Gastroesophageal sphincter (tissue), 4 donors: ENCODE measurements around the gene ZSWIM3. TPM values are rescaled to one million over a fixed set of nuclear protein-coding genes. Genes with fewer than 3 reads are reported as not detected.
A peak's percentile ranks its signal among the peaks of the same experiment; 100 is the strongest.
"Not testable (repeated sequence)": the region's sequence is repeated elsewhere in the genome, so short reads cannot be mapped to it uniquely, and the experiment has no call there.

Experiments
- ATAC-seq: fragments of 150-250 bp; one replicate; pipeline ENCODE4 v1.9.1; 2016; ENCODE audit warnings: mild to moderate bottlenecking, moderate library complexity
- H3K27ac ChIP-seq, 4 donors: fragments of 200-600 bp; sonication (generic) in 3 of 4; 1 replicate in 3 of 4; 2 replicates in 1 of 4; pipeline ENCODE4 v1.5.1; 2016 to 2019
- H3K27me3 ChIP-seq: fragments of 200-600 bp; sonication (generic); one replicate; pipeline ENCODE4 v1.5.1; 2019
- H3K36me3 ChIP-seq, 2 donors: fragments of 200-600 bp; sonication (generic); one replicate each; pipeline ENCODE4 v1.5.1; 2019; ENCODE audit warnings: control low read depth in 1 of 2
- H3K4me1 ChIP-seq, 3 donors: fragments of 200-600 bp; sonication (generic); 1 replicate in 2 of 3; 2 replicates in 1 of 3; pipeline ENCODE4 v1.5.1; 2016 to 2019; ENCODE audit warnings: control low read depth in 2 of 3
- H3K4me3 ChIP-seq, 2 donors: fragments of 200-600 bp; sonication (generic); one replicate each; pipeline ENCODE4 v1.5.1; 2019; ENCODE audit warnings: mild to moderate bottlenecking in 1 of 2, moderate library complexity in 1 of 2
- H3K9me3 ChIP-seq, 3 donors: fragments of 200-600 bp; sonication (generic); one replicate each; pipeline ENCODE4 v1.5.1; 2017 to 2019; ENCODE audit warnings: control low read depth in 2 of 3
- CTCF ChIP-seq, 4 experiments: fragments of 200-600 bp in 2 of 4; fragments of 450-650 bp in 2 of 4; sonication (generic) in 1 of 4; IDR thresholded peaks; one replicate each; pipeline ENCODE4 v1.5.1; 2017 to 2019; ENCODE audit warnings: antibody characterized with exemption in 4 of 4, mild to moderate bottlenecking in 2 of 4, moderate library complexity in 2 of 4
- EP300 ChIP-seq: sonication (generic); formaldehyde crosslinking; IDR thresholded peaks from one replicate; pipeline ENCODE4 v1.6.1; 2017; ENCODE audit warnings: antibody characterized with exemption, mild to moderate bottlenecking
- POLR2A ChIP-seq, 2 donors: fragments of 450-650 bp; IDR thresholded peaks; one replicate each; pipeline ENCODE4 v1.6.1; 2017; ENCODE audit warnings: antibody characterized with exemption in 2 of 2, mild to moderate bottlenecking in 2 of 2, moderate library complexity in 1 of 2
- POLR2AphosphoS5 ChIP-seq: sonication (generic); formaldehyde crosslinking; IDR thresholded peaks from one replicate; pipeline ENCODE4 v1.6.1; 2017; ENCODE audit warnings: antibody characterized with exemption
- WGBS, 2 donors: methylation state at CpG; one replicate each; pipeline ENCODE4 v1.1.5; 2018; ENCODE audit warnings: low coverage in 1 of 2; 5-methylcytosine and 5-hydroxymethylcytosine counted together
- total RNA-seq, 4 donors: library from RNA; depleted of rRNA; stranded (reverse); fragments of >200 nt; gene quantifications; one replicate each; pipeline ENCODE4 v1.1.0, GENCODE V29; 2016

ZSWIM3 gene
- total RNA-seq, 4 donors from 2014 or later: 2.8 to 5.0 (median 4.4) TPM

GRCh38 chr20:45866454-45866853 lies 9.0 kb downstream of the ZSWIM3 start:
- no peaks in the 10 kb centered on the region for H3K36me3 ChIP-seq
- no peak overlapping the region for H3K27ac ChIP-seq
- ATAC-seq: no peak
- H3K27me3 ChIP-seq: no peaks in the 10 kb centered on the region
- H3K4me3 ChIP-seq: no peak overlapping the region
- 96 to 100% methylated on average over 4 of the region's 5 CpGs for WGBS, 2 donors
- TF ChIP-seq POLR2AphosphoS5 (no peak), EP300 (no peak), CTCF (IDR thresholded peaks at IDR 0.05) (no peak), POLR2A (IDR thresholded peaks at IDR 0.05) (no peak)
- H3K9me3 ChIP-seq: no peaks in the 10 kb centered on the region
- peaks cover 0 to 15% (median 0%) of the 10 kb centered on the region in 3 donors for H3K4me1 ChIP-seq

- H3K4me1 ChIP-seq: peaks cover 0 to 15% (median 0%) of the 10 kb centered on the region in 3 donors
- 51 to 77% methylated on average over 2 to 6 of the region's 6 CpGs for WGBS, 2 donors
- no peaks in the 10 kb centered on the region for H3K27me3 ChIP-seq
- no peak for TF ChIP-seq POLR2AphosphoS5
- no peak for TF ChIP-seq EP300
- no peak for TF ChIP-seq CTCF (IDR thresholded peaks at IDR 0.05)
- no peak for TF ChIP-seq POLR2A (IDR thresholded peaks at IDR 0.05)
- no peak overlapping the region for H3K4me3 ChIP-seq
- H3K9me3 ChIP-seq: no peaks in the 10 kb centered on the region
- peak overlapping the region in 2 of 4 donors; percentile 1 to 29 for H3K27ac ChIP-seq
- peaks cover 0 to under 1% of the 10 kb centered on the region in 2 donors for H3K36me3 ChIP-seq
- no peak for ATAC-seq
Measured at GRCh38 chr20:45867136-45867818, 9.9 kb downstream of the ZSWIM3 start.

- peaks cover 0 to 15% (median 0%) of the 10 kb centered on the region in 3 donors for H3K4me1 ChIP-seq
- H3K4me3 ChIP-seq: no peak overlapping the region
- no peak for ATAC-seq
- TF ChIP-seq POLR2A (IDR thresholded peaks at IDR 0.05): no peak
- no peak for TF ChIP-seq EP300
- TF ChIP-seq POLR2AphosphoS5: no peak
- no peak for TF ChIP-seq CTCF (IDR thresholded peaks at IDR 0.05)
- H3K36me3 ChIP-seq: peaks cover 0 to 6% of the 10 kb centered on the region in 2 donors
- H3K9me3 ChIP-seq: no peaks in the 10 kb centered on the region
- no peaks in the 10 kb centered on the region for H3K27me3 ChIP-seq
- peak overlapping the region in 2 of 4 donors; percentile 1 to 29 for H3K27ac ChIP-seq
Measured at GRCh38 chr20:45867819-45868176, 10.4 kb downstream of the ZSWIM3 start.

- H3K4me3 ChIP-seq: no peak overlapping the region
- 85 to 94% methylated on average over 3 of the region's 4 CpGs for WGBS, 2 donors
- H3K27ac ChIP-seq: no peak overlapping the region
- no peaks in the 10 kb centered on the region for H3K9me3 ChIP-seq
- no peak for ATAC-seq
- no peak for TF ChIP-seq CTCF (IDR thresholded peaks at IDR 0.05)
- no peaks in the 10 kb centered on the region for H3K27me3 ChIP-seq
- peaks cover 0 to 21% of the 10 kb centered on the region in 2 donors for H3K36me3 ChIP-seq
- H3K4me1 ChIP-seq: peaks cover 0 to 7% (median 0%) of the 10 kb centered on the region in 3 donors
Measured at GRCh38 chr20:45872626-45873025, 15.2 kb downstream of the ZSWIM3 start.

GRCh38 chr20:45873409-45874103 lies 16.1 kb downstream of the ZSWIM3 start:
- no peak overlapping the region for H3K27ac ChIP-seq
- WGBS, 2 donors: 63 to 91% methylated on average over 1 of the region's 1 CpG
- ATAC-seq: no peak
- no peaks in the 10 kb centered on the region for H3K9me3 ChIP-seq
- TF ChIP-seq POLR2A (IDR thresholded peaks at IDR 0.05): no peak
- no peak for TF ChIP-seq EP300
- no peak for TF ChIP-seq CTCF (IDR thresholded peaks at IDR 0.05)
- no peak for TF ChIP-seq POLR2AphosphoS5
- H3K36me3 ChIP-seq: peaks cover 0 to 30% of the 10 kb centered on the region in 2 donors
- no peaks in the 10 kb centered on the region for H3K4me1 ChIP-seq
- H3K27me3 ChIP-seq: no peaks in the 10 kb centered on the region
- no peak overlapping the region for H3K4me3 ChIP-seq

GRCh38 chr20:45874104-45874481 lies 16.7 kb downstream of the ZSWIM3 start:
- not testable (repeated sequence) for H3K4me1 ChIP-seq, H3K4me3 ChIP-seq, ATAC-seq, H3K27ac ChIP-seq, H3K27me3 ChIP-seq, H3K9me3 ChIP-seq
- 100% methylated on average over 1 of the region's 10 CpGs; no CpG with 5 or more reads in 1 of the 2 donors for WGBS, 2 donors
- H3K36me3 ChIP-seq: peaks cover 0 to 31% of the 10 kb centered on the region in 2 donors
